ENCODE results near the gene SEH1L. TPM values are rescaled to one million over a fixed set of nuclear protein-coding genes. Genes with fewer than 3 reads are reported as not detected.
"Not testable (repeated sequence)": the region's sequence is repeated elsewhere in the genome, so short reads cannot be mapped to it uniquely, and the experiment has no call there.

Gene SEH1L
- total RNA-seq: 66.8 and 101 TPM in 2 replicates

DNA sequence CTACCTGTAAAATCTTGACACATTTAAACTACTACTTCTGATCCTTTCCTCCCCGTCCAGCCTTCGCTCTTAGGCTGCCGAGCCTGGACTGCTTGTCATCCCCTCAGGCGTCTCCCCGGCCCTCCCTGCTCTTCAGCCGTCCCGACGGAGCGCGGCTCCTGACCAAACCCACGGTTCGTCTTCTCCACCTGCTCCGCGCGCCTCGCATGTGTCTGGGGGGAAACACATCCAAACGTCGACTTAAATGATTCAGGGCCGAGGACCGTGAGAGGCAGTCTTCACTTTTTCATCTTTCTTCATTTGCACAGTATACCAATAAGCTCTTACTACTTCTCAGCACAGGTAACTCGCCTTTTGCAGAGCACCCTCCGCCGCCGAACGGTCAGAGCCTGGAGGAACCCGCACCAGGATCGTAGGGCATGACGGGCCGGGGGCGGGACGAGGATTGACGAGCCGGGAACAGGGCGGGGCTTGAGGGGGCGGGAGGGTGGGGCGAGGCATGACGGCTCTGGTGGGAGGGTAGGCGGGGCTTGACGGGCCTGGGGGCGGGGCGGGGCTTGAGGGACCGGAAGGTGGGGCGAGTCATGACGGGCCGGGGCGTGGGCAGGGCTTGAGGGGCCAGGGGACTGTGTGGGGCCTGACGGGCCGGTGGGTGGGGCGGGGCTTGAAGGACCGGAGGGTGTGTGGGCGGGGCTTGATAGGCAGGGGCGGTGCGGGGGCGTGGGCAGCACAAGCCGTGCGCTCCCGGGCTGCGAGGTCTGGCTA is at the start of gene SEH1L:
Gene SEH1L (plus strand): TSS at position 727 of the 765 bp plus-strand sequence. CDS start 111 bp downstream, outside the sequence.
- peak; percentile 84 for DNase-seq (ENCODE audit: low read depth)

DNA sequence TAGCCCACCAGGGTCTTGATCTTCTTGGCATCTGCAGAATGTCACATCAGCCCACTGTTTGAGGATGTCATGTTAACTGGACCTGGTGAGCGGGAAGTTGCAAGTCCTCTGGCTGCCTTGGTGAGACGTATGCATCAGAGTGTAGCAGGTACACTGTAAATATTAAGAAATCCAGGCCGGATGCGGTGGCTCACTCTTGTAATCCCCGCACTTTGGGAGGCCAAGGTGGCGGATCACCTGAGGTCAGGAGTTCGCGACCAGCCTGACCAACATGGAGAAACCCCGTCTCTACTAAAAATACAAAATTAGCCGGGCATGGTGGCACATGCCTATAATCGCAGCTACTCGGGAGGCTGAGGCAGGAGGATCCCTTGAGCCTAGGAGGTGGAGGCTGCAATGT is 46.6 kb upstream of the SEH1L start:
- not testable (repeated sequence) for DNase-seq (ENCODE audit: low read depth)

- peak; percentile 75 for DNase-seq (ENCODE audit: low read depth)
Measured at GRCh38 chr18:12904012-12904516, 43.7 kb upstream of the SEH1L start.

- DNase-seq (ENCODE audit: low read depth): no peak
Measured at GRCh38 chr18:12906119-12906518, 41.7 kb upstream of the SEH1L start.

- no peak for DNase-seq (ENCODE audit: low read depth)
Measured at GRCh38 chr18:12906773-12907172, 41.0 kb upstream of the SEH1L start.

DNA sequence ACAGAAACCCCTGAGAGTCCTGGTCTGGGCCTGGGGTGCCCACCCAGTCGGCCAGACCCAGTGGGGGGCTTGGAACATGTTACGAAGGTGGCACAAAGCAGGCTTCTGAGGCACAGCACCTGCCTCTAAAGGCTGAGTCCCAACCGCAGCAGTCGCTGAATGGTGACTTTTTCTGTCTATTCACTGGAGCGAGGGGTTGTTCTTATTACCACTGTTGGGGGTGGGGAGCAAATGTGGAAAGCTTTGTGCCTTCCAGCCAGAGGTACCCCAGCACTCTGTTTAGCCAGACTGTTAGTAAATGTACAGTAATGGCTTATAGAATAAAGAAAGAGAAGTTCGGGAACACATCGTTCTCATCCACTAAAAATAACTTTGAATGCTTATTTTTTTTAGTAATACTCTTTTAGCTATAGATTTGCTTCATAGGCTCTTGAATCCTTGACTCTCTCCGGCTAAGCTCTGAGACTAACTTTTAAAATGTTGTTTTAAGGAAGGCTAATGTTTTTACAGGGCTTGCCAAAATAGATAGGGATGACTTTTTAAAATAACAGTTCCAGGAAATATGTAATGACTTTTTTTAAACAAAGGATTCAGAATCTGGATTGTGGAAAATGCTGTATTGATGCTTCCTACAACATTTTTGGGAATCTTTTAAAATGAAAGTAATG is 40.4 kb upstream of the SEH1L start:
- DNase-seq (ENCODE audit: low read depth): no peak

DNA sequence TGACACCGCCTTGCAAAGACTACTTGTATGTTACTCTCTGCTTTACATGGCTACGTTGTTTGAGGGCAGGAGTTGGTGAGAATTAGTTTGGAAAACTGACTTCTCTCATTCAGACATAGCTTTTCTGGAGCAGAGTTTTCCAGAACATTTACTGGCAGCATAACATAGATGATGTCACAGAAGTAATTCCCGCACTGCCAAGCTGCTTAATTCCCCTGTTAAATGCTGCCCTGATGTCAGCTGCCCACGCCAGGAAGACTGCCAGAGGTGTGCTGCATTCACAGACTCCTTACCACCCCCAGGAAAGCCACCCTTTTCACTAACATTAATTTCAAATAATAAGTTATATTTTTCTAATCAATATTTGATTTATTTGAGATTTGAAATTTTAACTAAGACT is 39.1 kb upstream of the SEH1L start:
- no peak for DNase-seq (ENCODE audit: low read depth)

DNA sequence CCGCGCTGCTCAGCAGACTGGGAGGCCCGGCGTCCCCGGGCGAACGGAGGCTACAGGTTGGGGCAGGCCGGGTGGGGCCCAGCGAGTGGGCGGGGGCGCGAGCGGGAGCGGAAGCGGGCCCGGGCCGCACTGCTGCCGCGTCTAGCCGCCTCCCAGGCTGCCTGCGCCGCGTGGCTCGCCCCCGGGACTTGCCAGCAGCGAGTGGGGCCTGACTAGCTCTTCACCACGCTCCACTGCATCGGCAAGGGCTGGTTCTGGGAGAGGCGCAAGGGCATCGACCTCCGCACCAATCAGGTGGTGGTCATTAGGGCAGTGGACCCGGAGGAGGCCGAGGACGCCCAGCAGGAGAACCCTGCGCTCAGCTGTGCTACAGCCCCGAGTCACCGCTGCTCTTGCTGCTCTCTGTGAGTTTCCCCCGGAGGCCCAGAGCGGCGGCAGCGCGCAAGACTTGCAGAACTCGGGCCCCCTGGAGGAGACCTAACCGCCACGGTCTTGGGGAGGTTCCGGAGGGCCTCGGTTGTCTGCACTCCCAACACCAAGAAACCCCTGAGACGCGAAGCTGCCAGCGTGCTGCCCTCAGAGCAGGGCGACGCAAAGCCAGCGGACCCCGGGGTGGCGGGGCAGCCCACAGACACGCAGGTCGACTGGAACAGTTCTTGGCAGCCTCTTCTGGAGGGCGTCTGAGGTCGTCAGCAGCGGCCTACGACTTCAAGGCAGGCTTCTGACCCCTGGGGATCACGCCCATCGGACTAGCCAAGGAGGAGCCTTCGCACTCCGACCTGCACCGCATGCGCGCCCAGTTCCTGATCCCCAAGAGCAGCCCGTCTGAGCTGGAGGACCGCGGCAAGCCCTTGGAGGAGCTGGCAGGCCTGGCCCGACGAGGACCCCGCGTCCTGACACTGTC is 36.5 kb upstream of the SEH1L start:
- peak; percentile 18 for DNase-seq (ENCODE audit: low read depth)

DNA sequence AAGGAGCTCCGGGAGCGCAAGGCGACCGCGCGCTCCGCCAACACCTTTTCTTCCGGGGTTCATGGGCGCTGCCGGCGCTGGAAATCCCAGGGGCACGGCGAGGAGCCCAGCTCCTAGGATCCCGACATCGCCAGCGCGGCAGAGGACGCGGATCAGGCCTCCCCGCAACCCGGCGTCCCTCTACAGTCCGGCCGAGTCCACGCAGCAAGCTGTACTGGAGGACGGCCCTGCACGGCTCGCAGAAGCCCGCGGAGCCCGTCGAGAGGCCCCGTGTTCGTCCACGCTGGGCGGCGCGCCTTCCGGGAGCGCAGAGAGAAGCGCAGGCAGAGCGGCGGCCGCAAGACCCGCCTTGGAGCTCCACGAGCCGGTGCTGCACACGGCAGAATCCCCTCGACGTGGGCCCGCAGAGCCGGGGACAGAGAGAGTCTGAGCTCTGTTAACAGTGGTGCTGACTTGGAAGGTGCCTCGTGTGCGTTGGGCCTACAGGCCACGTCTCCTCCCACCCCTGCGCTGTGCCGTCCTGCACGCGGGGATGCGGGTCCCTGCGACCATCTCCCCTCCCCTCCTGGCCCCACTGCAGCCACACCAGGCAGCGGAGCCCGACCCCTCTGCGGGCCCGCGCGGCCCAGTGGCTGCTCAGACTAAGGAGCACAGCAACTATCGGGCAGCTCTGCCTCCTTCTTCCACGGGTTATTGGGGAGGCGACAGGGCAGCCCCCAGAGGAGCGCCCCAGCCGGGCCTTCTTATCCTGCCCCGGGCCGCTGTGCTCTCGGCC is 35.7 kb upstream of the SEH1L start:
- no peak for DNase-seq (ENCODE audit: low read depth)

GRCh38 chr18:12921178-12921577 is 26.6 kb upstream of the SEH1L start:
- no peak for DNase-seq (ENCODE audit: low read depth)

DNA sequence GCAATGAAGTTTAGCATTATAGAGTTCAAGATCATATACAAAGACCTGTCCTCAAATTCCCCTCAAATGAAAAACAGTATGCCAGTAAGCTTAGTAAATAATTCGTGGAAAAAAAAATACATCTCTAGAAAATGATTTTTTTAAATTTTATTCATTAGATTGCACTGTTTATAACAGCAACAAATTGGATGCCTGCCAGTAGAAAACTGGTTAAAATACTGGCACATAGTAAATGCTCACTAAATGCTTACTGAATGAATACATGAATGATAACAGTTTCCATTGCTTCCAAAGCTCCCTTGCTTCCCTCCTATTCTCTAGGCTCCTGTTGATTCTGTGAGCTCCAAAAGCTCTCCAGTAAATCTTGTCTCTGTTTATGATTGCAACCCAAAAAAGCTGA is 25.5 kb upstream of the SEH1L start:
- DNase-seq (ENCODE audit: low read depth): no peak

- DNase-seq (ENCODE audit: low read depth): no peak
Measured at GRCh38 chr18:12924616-12925015, 23.2 kb upstream of the SEH1L start.

DNA sequence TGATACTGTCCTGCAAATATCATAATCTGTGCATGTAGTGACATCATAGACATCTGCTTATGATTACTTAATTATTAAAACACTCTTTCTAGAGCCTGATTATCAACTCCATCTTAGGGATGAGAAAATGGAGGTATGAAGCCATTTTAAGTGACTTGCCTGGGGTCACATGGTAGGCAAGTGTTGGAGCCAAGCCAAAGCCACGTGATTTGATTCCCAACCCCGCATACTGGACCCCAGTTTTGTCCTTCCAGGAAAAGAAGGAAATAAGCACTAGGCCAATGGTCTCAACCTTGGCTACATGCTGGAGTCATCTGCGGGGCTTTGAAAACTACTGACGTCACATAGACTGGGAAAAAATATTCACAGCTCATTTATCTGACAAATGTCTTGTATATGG is 19.6 kb upstream of the SEH1L start:
- DNase-seq (ENCODE audit: low read depth): no peak

- DNase-seq (ENCODE audit: low read depth): peak; percentile 68
Measured at GRCh38 chr18:12928641-12929040, 19.2 kb upstream of the SEH1L start.

- DNase-seq (ENCODE audit: low read depth): no peak
Measured at GRCh38 chr18:12929477-12930083, 18.2 kb upstream of the SEH1L start.

GRCh38 chr18:12930376-12930775 is 17.4 kb upstream of the SEH1L start:
- DNase-seq (ENCODE audit: low read depth): no peak

- no peak for DNase-seq (ENCODE audit: low read depth)
Measured at GRCh38 chr18:12930908-12931307, 16.9 kb upstream of the SEH1L start.

- DNase-seq (ENCODE audit: low read depth): no peak
Measured at GRCh38 chr18:12933327-12933726, 14.5 kb upstream of the SEH1L start.

DNA sequence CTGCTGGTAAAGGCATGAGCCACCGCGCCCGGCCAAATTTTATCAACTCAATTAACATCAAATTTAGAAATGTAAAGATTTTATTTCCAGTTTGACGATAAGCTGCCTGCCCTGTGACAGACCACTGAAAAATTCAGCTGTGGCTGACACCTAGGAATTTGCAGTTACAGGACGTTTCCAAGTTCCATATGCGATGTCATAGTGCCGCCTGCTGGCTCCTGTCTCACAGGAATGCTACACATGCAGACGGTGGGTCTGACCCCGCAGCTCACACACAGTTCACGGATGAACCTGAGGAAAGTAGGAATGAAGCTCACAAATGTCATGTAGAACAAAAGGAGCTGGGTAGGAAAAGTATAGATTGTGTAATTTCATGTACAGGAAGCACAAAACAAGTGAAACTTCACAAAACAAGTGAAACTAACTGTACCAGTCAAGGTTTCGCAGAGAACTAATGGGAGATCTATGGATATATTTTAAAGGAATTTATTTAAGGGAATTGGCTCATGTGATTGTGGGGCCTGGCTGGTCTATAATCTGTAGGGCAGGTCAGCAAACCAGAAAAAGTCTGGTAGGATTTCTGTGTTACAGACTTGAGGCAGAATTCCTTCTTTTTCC is 13.2 kb upstream of the SEH1L start:
- DNase-seq (ENCODE audit: low read depth): peak; percentile 78

DNA sequence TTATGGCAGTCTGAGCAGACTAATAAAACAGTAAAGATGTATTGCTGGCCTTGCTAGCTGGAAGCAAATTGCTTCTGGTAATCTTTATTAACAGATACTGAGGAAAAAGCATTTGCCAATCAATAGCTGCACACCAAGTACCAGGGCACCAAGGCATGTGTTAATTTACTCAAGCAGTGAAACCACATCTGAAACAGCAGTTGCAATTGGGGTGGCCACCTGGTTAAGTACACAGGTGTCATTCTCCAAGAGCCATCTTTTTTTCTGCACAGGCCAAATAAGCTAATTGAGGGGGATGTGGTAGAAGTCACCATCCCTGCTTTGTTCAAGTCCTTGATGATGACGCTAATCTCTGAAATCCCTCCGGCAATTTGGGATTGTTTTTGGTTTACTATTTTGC is 8.6 kb upstream of the SEH1L start:
- no peak for DNase-seq (ENCODE audit: low read depth)

Measured in renal cortical epithelial cell (primary cell).